A673 (cell line): ENCODE results near the gene ETFA.

Experiments
- CTCF ChIP-seq: fragments of 300-800, 200-600 bp; sonication (generic); conservative IDR thresholded peaks from 2 replicates; pipeline ENCODE4 v1.5.1; 2017; ENCODE audit warnings: low read depth, mild to moderate bottlenecking, antibody characterized with exemption, low read length, moderate library complexity, mixed read lengths
- EZH2 ChIP-seq: fragments of 200-600 bp; sonication (generic); IDR thresholded peaks from 2 replicates; pipeline ENCODE4 v1.6.1; 2017; ENCODE audit warnings: borderline replicate concordance, low read depth, mild to moderate bottlenecking, mixed read lengths, antibody characterized with exemption, low read length; ENCODE audit not compliant: poor library complexity, severe bottlenecking

GRCh38 chr15:76320012-76320411 is 8.7 kb upstream of the ETFA start:
- TF ChIP-seq CTCF (no peak), EZH2 (no peak)
